Stimulated activated CD4-positive, alpha-beta T cell treated with anti-CD3 and anti-CD28 coated beads, Interleukin-15, amount 100 ng/mL, for 48 hours (primary cell): Measurements from ENCODE around the gene TUNAR.
"Not testable (repeated sequence)": the region's sequence is repeated elsewhere in the genome, so short reads cannot be mapped to it uniquely, and the experiment has no call there.

ENCODE experiments used
- DNase-seq, 2 donors: peaks; one replicate each; pipeline ENCODE4 v3.0.0-alpha.2; 2020; ENCODE audit warnings: low read depth in 2 of 2

TUNAR gene

DNA sequence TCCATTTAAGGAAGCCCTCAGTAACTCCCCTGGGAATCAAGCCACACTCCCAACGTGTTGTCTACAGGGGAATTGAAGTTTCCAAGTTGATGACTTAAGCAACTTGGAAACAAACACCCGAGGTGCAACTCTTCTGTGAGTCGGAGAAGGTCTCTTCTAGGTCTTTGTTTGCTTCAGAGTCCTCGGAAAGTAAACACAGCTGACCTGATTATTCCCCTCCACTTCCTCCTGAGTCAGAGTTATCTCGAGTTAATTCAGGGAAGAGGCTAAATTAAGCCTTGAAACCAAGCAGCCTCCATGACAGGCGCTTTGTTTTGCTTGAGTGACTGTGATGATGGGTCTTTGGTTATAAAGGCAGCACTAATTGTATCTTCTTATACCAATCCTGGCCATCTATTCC is 41.8 kb downstream of the TUNAR start:
- DNase-seq = no peak

DNA sequence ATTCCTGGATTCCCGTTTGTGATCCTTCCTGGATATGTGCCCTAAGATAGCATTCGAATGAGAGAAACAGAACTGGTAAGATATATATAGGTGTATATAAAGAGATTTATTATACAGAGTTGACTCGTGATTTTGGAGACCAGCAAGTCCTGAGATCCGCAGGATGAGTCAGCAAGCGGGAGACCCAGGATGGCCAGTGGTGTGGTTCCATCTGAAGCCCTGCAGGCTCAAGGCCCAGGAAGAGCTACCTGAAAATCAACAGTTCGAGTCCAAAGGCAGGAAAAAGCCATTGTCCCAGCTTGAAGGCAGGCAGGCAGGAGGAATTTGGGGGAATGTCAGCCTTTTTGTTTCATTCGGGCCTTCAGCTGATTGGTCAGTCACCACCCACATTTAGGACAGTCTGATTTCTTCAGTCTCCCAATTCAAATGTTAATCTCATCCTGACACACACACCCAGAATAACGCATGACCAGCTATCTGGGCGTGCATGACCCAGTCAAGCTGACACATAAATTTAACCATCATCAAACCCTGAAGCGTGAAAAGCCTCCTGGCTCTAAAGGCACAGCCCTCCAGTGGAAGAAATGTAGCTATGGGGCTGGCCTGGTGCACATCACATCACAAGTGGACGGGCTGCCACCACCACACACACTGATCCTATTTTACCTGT is 44.3 kb downstream of the TUNAR start:
- DNase-seq = no peak

DNA sequence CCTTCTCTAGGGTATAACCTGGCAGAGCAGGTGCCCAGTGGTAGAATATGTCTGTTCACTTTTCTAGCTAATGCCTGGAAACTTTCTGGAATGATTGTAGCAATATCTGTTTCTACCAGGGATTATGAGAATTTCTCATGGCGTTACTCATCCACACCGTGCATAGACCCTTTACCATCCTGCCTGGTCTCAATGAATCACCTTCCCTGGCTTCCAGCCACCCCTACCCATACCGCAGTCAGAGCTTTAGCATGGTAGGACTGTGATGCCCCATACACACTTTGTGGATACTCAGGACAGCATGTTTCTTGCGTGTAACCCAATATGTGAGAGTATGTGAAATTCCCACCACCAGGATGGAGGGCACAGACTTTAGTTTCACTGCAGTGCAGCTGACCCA is 45.4 kb downstream of the TUNAR start:
- no peak for DNase-seq

DNA sequence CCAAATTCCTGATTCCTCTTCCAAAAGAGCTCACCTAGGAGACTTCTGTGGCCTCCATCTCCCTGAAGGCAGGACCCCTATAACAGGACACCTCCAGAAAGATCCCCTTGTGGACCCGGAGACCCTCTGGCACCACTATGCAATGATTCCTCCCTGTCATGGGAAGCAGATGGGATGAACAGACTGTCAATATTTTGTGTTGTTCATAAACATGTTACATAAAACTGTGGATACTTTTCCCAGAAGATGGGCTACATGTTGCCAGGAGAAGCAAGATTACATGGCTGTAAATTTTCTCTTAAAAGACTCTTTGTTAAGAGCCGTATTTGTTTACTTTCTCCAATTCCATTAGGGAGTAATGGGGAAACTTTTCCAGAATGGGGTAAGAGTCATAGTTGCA is 52.1 kb downstream of the TUNAR start:
- DNase-seq = no peak

GRCh38 chr14:95931384-95931783 is 54.8 kb downstream of the TUNAR start:
- DNase-seq = no peak

DNA sequence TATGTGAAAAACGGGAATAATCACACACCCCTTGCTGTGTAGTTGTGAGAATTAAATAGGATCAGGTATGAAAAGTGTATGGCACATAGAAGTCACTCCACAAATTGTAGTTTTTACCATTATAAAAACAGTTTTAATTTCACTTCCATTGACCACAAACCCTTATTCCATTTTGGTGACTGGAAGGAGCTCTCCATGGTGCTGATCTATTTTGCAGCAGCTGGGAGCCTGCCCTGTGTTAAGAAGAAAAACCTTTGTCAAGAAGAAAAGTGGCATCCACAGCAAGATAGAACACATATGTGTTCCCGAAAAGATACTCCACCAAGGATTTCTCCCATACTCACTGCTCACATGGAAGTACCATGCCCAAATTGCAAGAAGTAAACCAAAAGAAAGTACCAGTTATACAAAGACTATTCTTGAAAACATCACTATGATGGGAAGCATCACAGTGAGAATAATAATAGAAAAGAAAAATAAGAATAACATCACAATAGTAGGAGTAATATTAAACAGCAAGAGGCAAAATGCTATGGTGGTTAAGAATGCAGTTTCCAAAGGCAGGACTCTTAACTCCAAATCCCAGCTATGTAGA is 58.7 kb downstream of the TUNAR start:
- peak in 1 of 2 donors; percentile 1 for DNase-seq

- DNase-seq = no peak
These were observed 59.4 kb downstream of the TUNAR start for GRCh38 chr14:95936041-95936440.

DNA sequence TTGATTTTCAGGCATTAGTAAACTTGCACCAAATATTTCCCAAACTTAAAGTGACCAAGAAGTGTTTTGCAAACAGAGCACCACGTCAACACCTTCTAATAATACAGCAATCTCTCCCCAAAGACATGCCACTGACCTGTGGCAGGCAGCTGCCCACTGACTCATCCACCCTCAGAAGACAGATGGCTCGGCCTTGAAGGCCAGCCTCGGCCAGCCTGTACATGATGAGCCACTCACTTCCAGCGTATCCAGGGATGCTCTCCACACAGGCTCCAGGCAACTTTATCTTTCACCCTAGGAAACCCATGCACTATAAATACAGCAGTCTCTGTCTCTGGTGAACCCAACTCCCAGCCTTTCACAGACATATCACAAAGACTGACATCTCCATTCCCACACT is 62.7 kb downstream of the TUNAR start:
- DNase-seq = no peak

DNA sequence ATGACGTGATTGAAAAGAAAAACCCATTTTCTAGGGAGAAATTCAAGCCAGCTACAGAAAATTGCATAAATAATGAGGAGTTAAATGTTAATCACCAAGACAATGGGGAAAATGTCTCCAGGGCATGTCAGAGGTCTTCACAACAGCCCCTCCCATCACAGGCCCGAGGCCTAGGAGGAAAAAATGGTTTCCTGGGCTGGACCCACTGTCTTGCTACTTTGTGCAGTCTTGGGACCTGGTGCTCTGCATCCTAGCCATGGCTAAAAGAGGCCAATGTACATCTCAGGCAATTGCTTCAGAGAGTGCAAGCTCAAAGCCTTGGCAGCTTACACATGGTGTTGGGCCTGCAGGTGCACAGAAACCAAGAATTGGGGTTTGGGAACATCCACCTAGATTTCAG is 65.3 kb downstream of the TUNAR start:
- no peak for DNase-seq

GRCh38 chr14:95943699-95944098 is 67.1 kb downstream of the TUNAR start:
- DNase-seq = no peak

GRCh38 chr14:95944462-95944861 is 67.8 kb downstream of the TUNAR start:
- no peak for DNase-seq

DNA sequence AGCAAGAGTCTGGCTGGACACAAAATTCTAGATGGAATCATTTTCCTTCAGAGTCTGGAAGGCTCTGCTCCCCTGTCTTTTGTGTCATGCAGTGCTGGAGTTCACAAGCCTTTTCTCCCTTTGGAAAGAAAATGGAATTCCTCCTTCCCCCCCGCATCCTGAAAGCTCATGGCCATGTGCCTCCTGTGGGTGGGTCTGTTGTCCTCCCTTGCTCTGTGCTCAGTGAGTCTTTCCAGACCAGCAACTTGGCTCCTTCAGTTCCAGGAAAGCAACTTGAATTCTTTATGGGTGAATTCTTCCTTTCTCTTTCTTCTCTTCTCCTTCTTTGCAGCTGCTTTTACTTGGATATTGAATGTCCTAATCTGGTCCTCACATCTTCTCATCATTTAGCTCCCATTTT is 70.2 kb downstream of the TUNAR start:
- no peak for DNase-seq

DNA sequence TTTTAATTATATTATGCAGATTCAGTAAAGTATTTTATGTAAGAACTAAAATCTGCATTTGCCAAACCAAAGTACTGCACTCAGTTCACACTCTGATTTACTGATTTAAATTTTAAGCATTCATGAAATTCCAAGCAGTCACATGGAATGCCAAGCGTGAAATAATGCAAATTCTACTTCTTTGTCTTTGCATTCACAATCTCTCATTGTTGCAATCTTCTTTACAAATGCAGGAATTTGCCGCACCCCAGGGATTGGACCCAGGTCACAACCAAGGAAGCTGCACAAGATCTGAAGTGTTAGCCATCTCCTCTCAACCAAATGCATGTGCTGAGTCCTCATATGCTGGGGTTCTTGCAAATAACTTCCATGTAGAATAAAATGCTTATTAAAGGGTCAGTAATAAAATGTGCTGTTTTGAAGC is 71.9 kb downstream of the TUNAR start:
- DNase-seq = no peak

- no peak for DNase-seq
These were observed 74.7 kb downstream of the TUNAR start for GRCh38 chr14:95951359-95951758.

DNA sequence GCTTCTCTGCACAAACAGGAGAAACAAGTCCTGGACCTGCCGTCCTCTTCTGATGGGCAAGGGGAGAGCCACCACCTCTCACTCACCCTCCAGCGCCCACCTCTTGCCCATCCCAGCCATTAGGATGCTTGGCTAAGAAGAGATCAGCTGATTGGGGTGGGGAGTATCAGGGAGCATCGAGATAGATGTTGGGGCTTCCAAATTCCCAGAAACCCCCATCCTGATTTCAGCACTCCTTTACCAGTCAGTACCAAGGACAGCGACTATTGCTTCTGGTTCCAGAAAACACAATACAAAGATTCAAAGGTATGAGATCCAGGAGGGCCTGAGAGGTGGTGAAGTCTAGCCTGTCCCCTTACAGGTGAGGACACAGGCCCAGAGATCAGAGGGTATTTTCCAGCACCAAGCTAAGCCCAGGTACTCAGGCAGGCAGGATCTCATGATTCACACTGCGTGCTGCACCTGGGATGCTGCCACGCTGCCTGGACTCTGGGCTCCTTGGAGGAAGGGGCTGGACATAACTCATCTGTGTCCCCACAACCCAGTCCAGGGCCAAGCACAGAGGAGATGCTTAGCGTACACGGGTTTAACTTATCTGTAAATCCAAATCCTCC is 76.6 kb downstream of the TUNAR start:
- no peak for DNase-seq

- DNase-seq = no peak
These were observed 80.2 kb downstream of the TUNAR start for GRCh38 chr14:95956601-95957460.

DNA sequence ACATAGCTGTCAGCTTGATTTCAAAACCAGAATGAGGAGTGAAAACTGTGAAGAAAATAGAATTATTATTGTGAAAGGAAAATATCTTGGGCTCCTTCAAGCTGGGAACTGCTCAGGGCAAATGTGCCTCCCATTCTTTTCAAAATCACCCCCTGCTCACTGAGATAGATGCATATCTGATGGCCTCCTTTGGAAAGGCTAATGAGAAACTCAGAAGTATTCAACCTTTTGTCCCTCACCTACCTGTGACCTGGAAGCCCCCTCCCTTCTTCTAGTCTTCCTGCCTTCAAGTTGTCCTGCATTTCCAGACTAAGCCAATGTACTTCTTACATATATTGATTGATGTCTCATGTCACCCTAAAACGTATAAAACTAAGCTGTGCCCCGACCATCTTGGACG is 81.5 kb downstream of the TUNAR start:
- DNase-seq = no peak

GRCh38 chr14:95959317-95959716 is 82.7 kb downstream of the TUNAR start:
- no peak for DNase-seq

DNA sequence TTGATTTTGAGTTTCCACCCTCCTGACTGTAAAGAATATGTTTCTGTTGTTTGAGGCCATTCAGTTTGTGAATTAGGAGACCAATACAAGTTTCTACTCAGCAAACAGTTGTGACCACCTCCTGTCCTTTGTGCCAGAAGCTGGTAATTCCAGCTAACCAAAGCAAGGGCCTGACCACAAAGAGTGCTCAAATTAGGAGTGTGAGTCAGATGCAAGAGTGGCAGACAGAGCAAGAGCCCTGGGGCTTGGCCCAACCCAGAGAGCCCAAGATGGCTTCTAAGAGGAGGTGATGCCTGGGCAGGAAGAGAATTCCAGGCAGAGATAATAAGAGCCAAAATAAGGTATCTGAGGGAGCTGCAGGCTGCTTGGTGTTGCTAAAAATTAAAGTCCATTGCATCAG is 84.8 kb downstream of the TUNAR start:
- no peak for DNase-seq

- DNase-seq = no peak
These were observed 88.3 kb downstream of the TUNAR start for GRCh38 chr14:95964901-95965300.

DNA sequence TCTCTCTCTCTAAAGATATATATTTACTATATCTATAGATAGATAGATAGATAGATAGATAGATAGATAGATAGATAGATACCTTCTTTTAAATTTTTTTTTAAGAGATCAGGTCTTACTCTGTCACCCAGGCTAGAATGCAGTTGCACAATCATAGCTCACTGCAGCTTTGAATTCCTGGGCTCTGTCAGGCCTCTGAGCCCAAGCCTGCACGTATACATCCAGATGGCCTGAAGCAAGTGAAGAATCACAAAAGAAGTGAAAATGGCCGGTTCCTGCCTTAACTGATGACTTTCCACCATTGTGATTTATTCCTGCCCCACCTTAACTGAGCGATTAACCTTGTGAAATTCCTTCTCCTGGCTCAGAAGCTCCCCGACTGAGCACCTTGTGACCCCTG is 91.4 kb downstream of the TUNAR start:
- not testable (repeated sequence) for DNase-seq
